Neural progenitor cell (in vitro differentiated cells): Measurements from ENCODE around the gene LRRIQ4. TPM values are rescaled to one million over a fixed set of nuclear protein-coding genes. Genes with fewer than 3 reads are reported as not detected.

Experiments
- DNase-seq: peaks from one replicate; pipeline ENCODE4 v3.0.0-alpha.2; 2016; ENCODE audit warnings: low spot score
- H2AFZ ChIP-seq: fragments of 200-600 bp; sonication (generic); replicated peaks from 2 replicates; pipeline ENCODE4 v1.6.1; 2016; ENCODE audit warnings: antibody characterized with exemption
- H3F3A ChIP-seq: fragments of 200-600 bp; sonication (generic); 2 replicates; pipeline ENCODE4 v1.6.1; 2016; ENCODE audit warnings: antibody characterized with exemption, low read depth
- H3K27ac ChIP-seq: fragments of 200-600 bp; sonication (generic); 2 replicates; pipeline ENCODE4 v1.5.1; 2016; ENCODE audit warnings: mild to moderate bottlenecking
- H3K27me3 ChIP-seq: fragments of 200-600 bp; sonication (generic); 2 replicates; pipeline ENCODE4 v1.6.1; 2016; ENCODE audit warnings: mild to moderate bottlenecking, moderate library complexity
- H3K36me3 ChIP-seq: fragments of 200-600 bp; sonication (generic); 2 replicates; pipeline ENCODE4 v1.5.1; 2016
- H3K4me1 ChIP-seq: fragments of 200-600 bp; sonication (generic); 2 replicates; pipeline ENCODE4 v1.6.1; 2016; ENCODE audit warnings: mixed run types
- H3K4me2 ChIP-seq: fragments of 200-600 bp; sonication (generic); 2 replicates; pipeline ENCODE4 v1.6.1; 2016
- H3K4me3 ChIP-seq: fragments of 200-600 bp; sonication (generic); 2 replicates; pipeline ENCODE4 v1.5.1; 2016
- H3K79me2 ChIP-seq: fragments of 200-600 bp; sonication (generic); 2 replicates; pipeline ENCODE4 v1.6.1; 2016; ENCODE audit warnings: low read depth
- H3K9ac ChIP-seq: fragments of 200-600 bp; sonication (generic); 2 replicates; pipeline ENCODE4 v1.6.1; 2016
- H3K9me3 ChIP-seq: fragments of 200-600 bp; sonication (generic); 2 replicates; pipeline ENCODE4 v1.5.1; 2016; ENCODE audit warnings: low read depth
- H4K20me1 ChIP-seq: fragments of 200-600 bp; sonication (generic); 2 replicates; pipeline ENCODE4 v1.6.1; 2016; ENCODE audit warnings: low read depth
- H3K27ac Mint-ChIP-seq: 3 replicates; pipeline ENCODE4 v1.8.0; 2021; ENCODE audit warnings: mixed read lengths
- H3K27me3 Mint-ChIP-seq: 2 replicates; pipeline ENCODE4 v1.8.0; 2022; ENCODE audit warnings: low read depth, mild to moderate bottlenecking, inconsistent platforms, moderate library complexity, mixed read lengths; ENCODE audit not compliant: insufficient read depth
- H3K36me3 Mint-ChIP-seq: 3 replicates; pipeline ENCODE4 v1.8.0; 2021; ENCODE audit warnings: mixed read lengths
- H3K4me1 Mint-ChIP-seq: 3 replicates; pipeline ENCODE4 v1.8.0; 2021; ENCODE audit warnings: mixed read lengths
- H3K4me3 Mint-ChIP-seq: 3 replicates; pipeline ENCODE4 v1.8.0; 2021; ENCODE audit warnings: mild to moderate bottlenecking, moderate library complexity, mixed read lengths
- H3K9me3 Mint-ChIP-seq: 3 replicates; pipeline ENCODE4 v1.8.0; 2020; ENCODE audit warnings: mixed read lengths
- EZH2 ChIP-seq: fragments of 200-600 bp; sonication (generic); IDR thresholded peaks from 2 replicates; pipeline ENCODE4 v1.6.1; 2017; ENCODE audit warnings: antibody characterized with exemption, mild to moderate bottlenecking, moderate library complexity
- EZH2phosphoT487 ChIP-seq: fragments of 200-600 bp; sonication (generic); IDR thresholded peaks from 2 replicates; pipeline ENCODE4 v1.6.1; 2017; ENCODE audit warnings: antibody characterized with exemption
- total RNA-seq: library from RNA; depleted of rRNA; stranded (reverse); fragments of >200 nt; gene quantifications from 2 replicates; pipeline ENCODE4 v1.2.3, GENCODE V29; 2015; ENCODE audit warnings: low replicate concordance
- TF ChIP-seq, protein P1 (sequence below): fragments of 200-600 bp; sonication (generic); IDR thresholded peaks from 2 replicates; pipeline ENCODE4 v1.5.1; 2017; ENCODE audit warnings: antibody characterized with exemption, mild to moderate bottlenecking

The LRRIQ4 gene
- total RNA-seq, 1 donor from 2014 or later = not detected

DNA sequence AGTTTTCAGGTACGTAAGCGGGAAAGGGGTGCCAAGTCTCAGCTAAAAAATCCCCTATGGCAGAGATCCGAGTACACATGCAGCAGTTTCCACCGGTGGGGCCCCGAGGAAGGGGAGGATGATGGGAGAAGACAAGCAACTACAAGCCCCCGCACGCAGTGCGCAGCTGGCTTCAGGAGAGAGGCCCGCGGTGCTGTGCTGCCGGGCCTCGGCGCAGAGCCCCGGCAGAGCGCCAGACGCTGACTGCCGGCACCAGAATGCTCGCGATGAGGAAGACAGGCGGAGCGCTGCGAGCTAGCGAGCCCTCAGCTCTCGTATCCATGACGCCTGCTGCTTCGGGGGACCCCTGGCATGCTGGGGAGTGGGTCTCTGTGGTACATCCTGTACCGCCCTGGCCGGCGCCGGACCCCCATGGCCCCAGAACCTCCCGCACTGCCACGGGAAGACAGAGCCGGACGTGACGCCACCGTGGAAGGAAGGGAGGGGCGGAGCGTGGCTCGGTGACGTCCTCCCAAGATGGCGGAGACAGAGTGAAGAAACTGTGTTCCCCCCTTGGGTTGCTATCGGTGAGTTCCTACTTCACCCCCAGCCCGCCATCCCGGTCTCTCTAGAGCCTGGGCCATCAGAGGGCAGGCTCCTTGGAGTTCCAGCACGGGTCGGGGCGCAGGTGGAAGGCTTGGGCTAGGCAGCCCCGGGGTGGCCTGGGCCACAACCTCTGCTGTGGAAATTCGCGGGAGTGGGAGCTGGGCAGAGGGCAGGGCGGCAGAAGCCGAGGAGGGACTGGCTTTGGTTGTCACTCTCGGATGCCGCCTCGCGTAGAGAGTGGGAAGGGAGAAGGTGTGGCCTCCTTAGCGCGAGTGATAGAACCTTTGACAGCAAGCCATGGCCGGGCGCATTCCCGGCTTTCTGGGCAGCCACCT lies 39.5 kb upstream of the LRRIQ4 start, which contains the start of gene MYNN:
MYNN (plus strand) TSS at position 500 of the 920 bp plus-strand sequence. CDS start 900 bp downstream, outside the sequence.
- Mint-ChIP-seq H3K36me3 (peaks cover 11% of the 10 kb centered on the region), H3K4me3 (peak within 1 kb of the TSS; percentile 99), H3K4me1 (peaks cover 28% of the 10 kb centered on the region), H3K9me3 (peaks cover 11% of the 10 kb centered on the region), H3K27ac (peak within 1 kb of the TSS; percentile 94), H3K27me3 (peaks cover 13% of the 10 kb centered on the region)
- H3K9me3 ChIP-seq = no peaks in the 10 kb centered on the region
- H3K36me3 ChIP-seq = peaks cover 7% of the 10 kb centered on the region
- H3K4me1 ChIP-seq = peaks cover 8% of the 10 kb centered on the region
- H3K27ac ChIP-seq = peak within 1 kb of the TSS; percentile 98
- peak within 1 kb of the TSS; percentile 97 for H3K4me3 ChIP-seq
- TF ChIP-seq, protein P1, sequence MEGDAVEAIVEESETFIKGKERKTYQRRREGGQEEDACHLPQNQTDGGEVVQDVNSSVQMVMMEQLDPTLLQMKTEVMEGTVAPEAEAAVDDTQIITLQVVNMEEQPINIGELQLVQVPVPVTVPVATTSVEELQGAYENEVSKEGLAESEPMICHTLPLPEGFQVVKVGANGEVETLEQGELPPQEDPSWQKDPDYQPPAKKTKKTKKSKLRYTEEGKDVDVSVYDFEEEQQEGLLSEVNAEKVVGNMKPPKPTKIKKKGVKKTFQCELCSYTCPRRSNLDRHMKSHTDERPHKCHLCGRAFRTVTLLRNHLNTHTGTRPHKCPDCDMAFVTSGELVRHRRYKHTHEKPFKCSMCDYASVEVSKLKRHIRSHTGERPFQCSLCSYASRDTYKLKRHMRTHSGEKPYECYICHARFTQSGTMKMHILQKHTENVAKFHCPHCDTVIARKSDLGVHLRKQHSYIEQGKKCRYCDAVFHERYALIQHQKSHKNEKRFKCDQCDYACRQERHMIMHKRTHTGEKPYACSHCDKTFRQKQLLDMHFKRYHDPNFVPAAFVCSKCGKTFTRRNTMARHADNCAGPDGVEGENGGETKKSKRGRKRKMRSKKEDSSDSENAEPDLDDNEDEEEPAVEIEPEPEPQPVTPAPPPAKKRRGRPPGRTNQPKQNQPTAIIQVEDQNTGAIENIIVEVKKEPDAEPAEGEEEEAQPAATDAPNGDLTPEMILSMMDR = peak; percentile 10
- TF ChIP-seq EZH2 = no peak
- peaks cover 32% of the 10 kb centered on the region for H3K79me2 ChIP-seq
- no peaks in the 10 kb centered on the region for H3K27me3 ChIP-seq
- no peaks in the 10 kb centered on the region for H4K20me1 ChIP-seq
- peaks cover 42% of the 10 kb centered on the region for H3F3A ChIP-seq
- peak; percentile 92 for DNase-seq
- H3K4me2 ChIP-seq = peak within 1 kb of the TSS; percentile 81
- peak within 1 kb of the TSS; percentile 94 for H3K9ac ChIP-seq
- peak within 1 kb of the TSS; percentile 98 for H2AFZ ChIP-seq

DNA sequence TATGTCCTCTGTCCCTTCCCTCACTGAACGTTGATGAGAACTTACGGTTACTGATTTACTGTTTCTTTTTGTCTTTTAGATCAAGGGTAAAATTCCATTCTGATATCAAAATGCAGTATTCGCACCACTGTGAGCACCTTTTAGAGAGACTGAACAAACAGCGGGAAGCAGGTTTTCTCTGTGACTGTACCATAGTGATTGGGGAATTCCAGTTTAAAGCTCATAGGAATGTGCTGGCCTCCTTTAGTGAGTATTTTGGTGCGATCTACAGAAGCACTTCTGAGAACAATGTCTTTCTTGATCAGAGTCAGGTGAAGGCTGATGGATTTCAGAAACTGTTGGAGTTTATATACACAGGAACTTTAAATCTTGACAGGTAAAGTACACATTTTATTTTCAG lies 38.5 kb upstream of the LRRIQ4 start:
- no peak for TF ChIP-seq EZH2
- no peak overlapping the region for H3K27ac Mint-ChIP-seq
- Histone ChIP-seq H3K27me3 (no peaks in the 10 kb centered on the region), H2AFZ (no peak overlapping the region), H3K4me2 (peak overlapping the region; percentile 81), H3K4me3 (peak overlapping the region; percentile 97), H3K9ac (no peak overlapping the region), H4K20me1 (no peaks in the 10 kb centered on the region), H3K79me2 (peaks cover 32% of the 10 kb centered on the region), H3K9me3 (no peaks in the 10 kb centered on the region), H3K36me3 (peaks cover 7% of the 10 kb centered on the region), H3F3A (peaks cover 34% of the 10 kb centered on the region), H3K27ac (no peak overlapping the region), H3K4me1 (peaks cover 8% of the 10 kb centered on the region)
- peaks cover 15% of the 10 kb centered on the region for H3K36me3 Mint-ChIP-seq
- H3K27me3 Mint-ChIP-seq = peaks cover 13% of the 10 kb centered on the region
- H3K4me1 Mint-ChIP-seq = peaks cover 28% of the 10 kb centered on the region
- peak overlapping the region; percentile 99 for H3K4me3 Mint-ChIP-seq
- peak; percentile 33 for DNase-seq
- peaks cover 11% of the 10 kb centered on the region for H3K9me3 Mint-ChIP-seq

DNA sequence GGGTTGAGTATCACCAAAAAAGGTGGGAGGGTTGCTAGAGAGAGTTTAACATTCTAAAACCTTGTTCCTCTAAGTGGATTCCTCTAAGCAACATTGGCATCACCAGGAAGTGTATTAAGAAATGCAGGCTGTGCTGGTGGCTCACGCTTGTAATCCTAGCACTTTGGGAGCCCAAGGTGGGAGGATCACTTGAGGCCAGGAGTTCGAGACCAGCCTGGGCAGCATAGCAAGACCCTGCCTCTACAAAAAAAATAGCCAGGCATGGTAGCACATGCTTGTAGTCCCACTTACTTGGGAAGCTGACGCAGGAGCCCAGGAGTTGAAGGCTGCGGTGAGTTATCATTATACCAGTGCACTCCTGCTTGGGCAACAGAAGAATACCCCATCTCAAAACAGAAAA lies 34.8 kb upstream of the LRRIQ4 start:
- H3K36me3 Mint-ChIP-seq = peaks cover 29% of the 10 kb centered on the region

More for the DNA sequence above, 34.8 kb upstream of the LRRIQ4 start:
- H3K79me2 ChIP-seq = peaks cover 38% of the 10 kb centered on the region
- no peaks in the 10 kb centered on the region for H3K27me3 ChIP-seq
- no peak overlapping the region for H3K4me2 ChIP-seq
- no peak for DNase-seq
- no peak overlapping the region for H3K9ac ChIP-seq
- H2AFZ ChIP-seq = no peak overlapping the region
- H3K4me1 ChIP-seq = peaks cover 8% of the 10 kb centered on the region
- no peaks in the 10 kb centered on the region for H3K27me3 Mint-ChIP-seq
- H3K27ac ChIP-seq = no peak overlapping the region
- H3K9me3 ChIP-seq = no peaks in the 10 kb centered on the region
- no peak overlapping the region for H3K4me3 Mint-ChIP-seq
- H3K4me1 Mint-ChIP-seq = peaks cover 19% of the 10 kb centered on the region
- peaks cover 30% of the 10 kb centered on the region for H3K36me3 ChIP-seq
- H3K27ac Mint-ChIP-seq = no peak overlapping the region
- no peaks in the 10 kb centered on the region for H3K9me3 Mint-ChIP-seq
- no peaks in the 10 kb centered on the region for H4K20me1 ChIP-seq
- H3K4me3 ChIP-seq = no peak overlapping the region
- TF ChIP-seq EZH2 (no peak), EZH2phosphoT487 (no peak)
- TF ChIP-seq, protein P1 = no peak
- H3F3A ChIP-seq = peaks cover 9% of the 10 kb centered on the region
